GM23248 (cell line): ENCODE data around the gene PGGHG. TPM values are rescaled to one million over a fixed set of nuclear protein-coding genes. Genes with fewer than 3 reads are reported as not detected.
A peak's percentile ranks its signal among the peaks of the same experiment; 100 is the strongest.
"Not testable (repeated sequence)": the region's sequence is repeated elsewhere in the genome, so short reads cannot be mapped to it uniquely, and the experiment has no call there.

ENCODE experiments used
- DNase-seq: peaks from one replicate; pipeline ENCODE4 v3.0.0-alpha.2; 2015
- H2AFZ ChIP-seq: fragments of 200-600 bp; sonication (generic); 2 replicates; pipeline ENCODE4 v1.6.1; 2016; ENCODE audit warnings: antibody characterized with exemption
- H3F3A ChIP-seq: fragments of 200-600 bp; sonication (generic); 2 replicates; pipeline ENCODE4 v1.6.1; 2016; ENCODE audit warnings: mild to moderate bottlenecking, antibody characterized with exemption, mixed run types; ENCODE audit not compliant: insufficient read depth
- H3K27ac ChIP-seq: fragments of 200-600 bp; sonication (generic); 2 replicates; pipeline ENCODE4 v1.5.1; 2016; ENCODE audit warnings: mild to moderate bottlenecking
- H3K27me3 ChIP-seq: fragments of 200-600 bp; sonication (generic); replicated peaks from 2 replicates; pipeline ENCODE4 v1.6.1; 2016; ENCODE audit warnings: mild to moderate bottlenecking; ENCODE audit not compliant: insufficient read depth
- H3K36me3 ChIP-seq: fragments of 200-600 bp; sonication (generic); 2 replicates; pipeline ENCODE4 v1.6.1; 2016; ENCODE audit warnings: low read depth, mild to moderate bottlenecking
- H3K4me1 ChIP-seq: fragments of 200-600 bp; sonication (generic); 2 replicates; pipeline ENCODE4 v1.6.1; 2016; ENCODE audit warnings: mild to moderate bottlenecking; ENCODE audit not compliant: insufficient read depth
- H3K4me2 ChIP-seq: fragments of 200-600 bp; sonication (generic); one replicate; pipeline ENCODE4 v1.6.1; 2016; ENCODE audit warnings: mild to moderate bottlenecking; ENCODE audit not compliant: unreplicated experiment
- H3K4me3 ChIP-seq: fragments of 200-600 bp; sonication (generic); 2 replicates; pipeline ENCODE4 v1.5.1; 2016; ENCODE audit warnings: mild to moderate bottlenecking
- H3K79me2 ChIP-seq: fragments of 200-600 bp; sonication (generic); 2 replicates; pipeline ENCODE4 v1.6.1; 2016; ENCODE audit warnings: mild to moderate bottlenecking; ENCODE audit not compliant: insufficient read depth
- H3K9ac ChIP-seq: fragments of 200-600 bp; sonication (generic); 2 replicates; pipeline ENCODE4 v1.6.1; 2016; ENCODE audit warnings: mild to moderate bottlenecking
- H3K9me2 ChIP-seq: fragments of 200-600 bp; sonication (generic); 2 replicates; pipeline ENCODE4 v1.6.1; 2016; ENCODE audit warnings: mixed run types, mild to moderate bottlenecking, moderate library complexity; ENCODE audit not compliant: insufficient read depth
- H3K9me3 ChIP-seq: fragments of 200-600 bp; sonication (generic); one replicate; pipeline ENCODE4 v1.6.1; 2017; ENCODE audit warnings: low read depth
- H4K20me1 ChIP-seq: fragments of 200-600 bp; sonication (generic); 2 replicates; pipeline ENCODE4 v1.6.0; 2016; ENCODE audit not compliant: insufficient read depth
- EZH2 ChIP-seq: fragments of 200-600 bp; sonication (generic); IDR thresholded peaks from 2 replicates; pipeline ENCODE4 v1.6.1; 2018; ENCODE audit warnings: antibody characterized with exemption, mild to moderate bottlenecking; ENCODE audit not compliant: insufficient read depth, poor library complexity, severe bottlenecking
- EZH2phosphoT487 ChIP-seq: fragments of 200-600 bp; sonication (generic); IDR thresholded peaks from 2 replicates; pipeline ENCODE4 v1.6.1; 2018; ENCODE audit warnings: antibody characterized with exemption, moderate library complexity, mild to moderate bottlenecking, low read depth; ENCODE audit not compliant: insufficient read depth
- WGBS, 2 experiments: methylation state at CpG; one replicate each; pipeline ENCODE4 v1.1.6; 2015 to 2017; ENCODE audit warnings: low lambda C conversion rate in 2 of 2, low coverage in 1 of 2; ENCODE audit errors: missing lambda C conversion rate in 2 of 2; 5-methylcytosine and 5-hydroxymethylcytosine counted together
- in situ Hi-C: fragments of 300-500 bp; cut with MboI; formaldehyde crosslinking; loops from 2 replicates; pipeline ENCODE4 v1.15.0; 2020
- polyA plus RNA-seq: library from polyadenylated mRNA; unstranded; fragments of >200 nt; fragmentation: Nextera tagmentation; extraction: Ambion mirVana; gene quantifications from 2 replicates; pipeline ENCODE4 v1.2.1, GENCODE V29; 2016
- total RNA-seq: library from RNA; depleted of rRNA; stranded (reverse); fragments of >200 nt; shearing (Covaris generic); gene quantifications from 2 replicates; pipeline ENCODE4 v1.2.3, GENCODE V29; 2014

PGGHG gene
- total and polyA plus RNA-seq, 2 experiments from 2014 or later: 4.6 to 14.2 TPM

- TF ChIP-seq EZH2 (no peak), EZH2phosphoT487 (no peak)
- Histone ChIP-seq H3K27me3 (no peaks in the 10 kb centered on the region), H3K9ac (no peak overlapping the region), H3K4me3 (no peak overlapping the region), H3K4me2 (no peak overlapping the region), H4K20me1 (no peaks in the 10 kb centered on the region), H3K9me2 (no peaks in the 10 kb centered on the region), H3K79me2 (no peaks in the 10 kb centered on the region), H3F3A (no peaks in the 10 kb centered on the region), H3K4me1 (peaks cover 8% of the 10 kb centered on the region), H3K27ac (no peak overlapping the region), H3K9me3 (no peaks in the 10 kb centered on the region), H3K36me3 (no peaks in the 10 kb centered on the region), H2AFZ (no peak overlapping the region)
- in situ Hi-C loops: no loop called here
- no peak for DNase-seq
- WGBS, 2 experiments: 90 to 91% methylated on average over 23 of the region's 23 CpGs
Observed at GRCh38 chr11:332651-333480, 43.9 kb downstream of the PGGHG start.

GRCh38 chr11:333616-334263 lies 44.8 kb downstream of the PGGHG start:
- H3K79me2 ChIP-seq, H3K9me2 ChIP-seq, H3K36me3 ChIP-seq, in situ Hi-C loops, DNase-seq, H3K27ac ChIP-seq, H3K4me2 ChIP-seq, H3K9me3 ChIP-seq, H3K27me3 ChIP-seq, H3K4me3 ChIP-seq, H3F3A ChIP-seq, H3K9ac ChIP-seq, H4K20me1 ChIP-seq, H3K4me1 ChIP-seq: not testable (repeated sequence)
- WGBS, 2 experiments: 78 to 82% methylated on average over 14 to 17 of the region's 17 CpGs
- peak overlapping the region; percentile 66 for H2AFZ ChIP-seq

- no peaks in the 10 kb centered on the region for H4K20me1 ChIP-seq
- H3K4me2 ChIP-seq: no peak overlapping the region
- no peaks in the 10 kb centered on the region for H3F3A ChIP-seq
- H3K9me2 ChIP-seq: no peaks in the 10 kb centered on the region
- H3K36me3 ChIP-seq: no peaks in the 10 kb centered on the region
- H2AFZ ChIP-seq: peak overlapping the region; percentile 66
- in situ Hi-C loops: no loop called here
- WGBS, 2 experiments: 54 to 55% methylated on average over 24 to 25 of the region's 25 CpGs
- no peak for TF ChIP-seq EZH2phosphoT487
- H3K9ac ChIP-seq: no peak overlapping the region
- H3K79me2 ChIP-seq: no peaks in the 10 kb centered on the region
- H3K4me1 ChIP-seq: peaks cover 8% of the 10 kb centered on the region
- DNase-seq: no peak
- no peaks in the 10 kb centered on the region for H3K9me3 ChIP-seq
- H3K27ac ChIP-seq: no peak overlapping the region
- H3K4me3 ChIP-seq: no peak overlapping the region
- H3K27me3 ChIP-seq: no peaks in the 10 kb centered on the region
Observed at GRCh38 chr11:334264-334994, 45.5 kb downstream of the PGGHG start.

GRCh38 chr11:335779-336658 lies 47.1 kb downstream of the PGGHG start:
- in situ Hi-C loops: no loop called here
- Histone ChIP-seq H3K27me3 (no peaks in the 10 kb centered on the region), H3K9me3 (no peaks in the 10 kb centered on the region), H3K9me2 (no peaks in the 10 kb centered on the region), H3F3A (no peaks in the 10 kb centered on the region), H4K20me1 (no peaks in the 10 kb centered on the region), H3K9ac (no peak overlapping the region), H3K4me3 (no peak overlapping the region), H3K36me3 (no peaks in the 10 kb centered on the region), H3K27ac (no peak overlapping the region), H2AFZ (peak overlapping the region; percentile 91), H3K4me2 (peak overlapping the region; percentile 56), H3K4me1 (peaks cover 8% of the 10 kb centered on the region), H3K79me2 (no peaks in the 10 kb centered on the region)
- TF ChIP-seq EZH2 (no peak), EZH2phosphoT487 (no peak)
- WGBS, 2 experiments: 30 to 32% methylated on average over 15 of the region's 15 CpGs
- no peak for DNase-seq
